Non-pigmented ciliary epithelial cell (primary cell): ENCODE data around the gene TNPO1.
A peak's percentile ranks its signal among the peaks of the same experiment; 100 is the strongest.
"Not testable (repeated sequence)": the region's sequence is repeated elsewhere in the genome, so short reads cannot be mapped to it uniquely, and the experiment has no call there.

Source experiments
- DNase-seq: peaks from one replicate; pipeline ENCODE4 v3.0.0-alpha.2; 2010; ENCODE audit warnings: low read depth

Gene TNPO1

GRCh38 chr5:72934953-72935725, 118.7 kb downstream of the TNPO1 start:
- not testable (repeated sequence) for DNase-seq

GRCh38 chr5:72936893-72937292, 120.4 kb downstream of the TNPO1 start:
- no peak for DNase-seq

- no peak for DNase-seq
These were observed 121.1 kb downstream of the TNPO1 start for GRCh38 chr5:72937517-72938061.

GRCh38 chr5:72938206-72938605, 121.7 kb downstream of the TNPO1 start:
- no peak for DNase-seq

- no peak for DNase-seq
These were observed 123.6 kb downstream of the TNPO1 start for GRCh38 chr5:72940082-72940481.

- no peak for DNase-seq
These were observed 126.8 kb downstream of the TNPO1 start for GRCh38 chr5:72943307-72943706.

- DNase-seq: no peak
These were observed 131.0 kb downstream of the TNPO1 start for GRCh38 chr5:72947498-72947897.

GRCh38 chr5:72949481-72949880, 133.0 kb downstream of the TNPO1 start:
- no peak for DNase-seq

GRCh38 chr5:72951671-72952468, 135.4 kb downstream of the TNPO1 start:
- DNase-seq: peak; percentile 47

GRCh38 chr5:72954389-72954788, 137.9 kb downstream of the TNPO1 start:
- no peak for DNase-seq

- DNase-seq: peak; percentile 19
These were observed 138.8 kb downstream of the TNPO1 start for GRCh38 chr5:72955143-72955767.

- peak; percentile 77 for DNase-seq
These were observed 139.4 kb downstream of the TNPO1 start, which contains the start of gene FCHO2 for GRCh38 chr5:72955768-72956323. Gene FCHO2, plus strand, starts transcription at chr5:72956041. Its CDS starts 56 bp downstream, at chr5:72956097.

- no peak for DNase-seq
These were observed 140.1 kb downstream of the TNPO1 start for GRCh38 chr5:72956324-72957140.

GRCh38 chr5:72957337-72957736, 140.9 kb downstream of the TNPO1 start:
- DNase-seq: no peak

GRCh38 chr5:72959257-72959656, 142.8 kb downstream of the TNPO1 start:
- no peak for DNase-seq
